Upper lobe of left lung (tissue), 4 donors: Measurements from ENCODE around the gene TM4SF1.

Experiments
- CTCF ChIP-seq, 6 experiments: fragments of 450-650 bp in 4 of 6; fragments of 200-600 bp in 2 of 6; sonication (generic) in 2 of 6; IDR thresholded peaks; one replicate each; pipeline ENCODE4 v1.5.1; 2016 to 2019; ENCODE audit warnings: antibody characterized with exemption in 6 of 6
- EP300 ChIP-seq, 4 donors: sonication (generic); formaldehyde crosslinking; IDR thresholded peaks; one replicate each; pipeline ENCODE4 v1.5.1; 2017; ENCODE audit warnings: antibody characterized with exemption in 4 of 4, control low read depth in 2 of 4
- POLR2A ChIP-seq, 4 donors: fragments of 450-650 bp; IDR thresholded peaks; one replicate each; pipeline ENCODE4 v1.5.1; 2016 to 2017; ENCODE audit warnings: antibody characterized with exemption in 4 of 4, mild to moderate bottlenecking in 2 of 4
- POLR2AphosphoS5 ChIP-seq, 2 donors: sonication (generic); formaldehyde crosslinking; IDR thresholded peaks; one replicate each; pipeline ENCODE4 v1.5.1; 2017; ENCODE audit warnings: antibody characterized with exemption in 2 of 2

DNA sequence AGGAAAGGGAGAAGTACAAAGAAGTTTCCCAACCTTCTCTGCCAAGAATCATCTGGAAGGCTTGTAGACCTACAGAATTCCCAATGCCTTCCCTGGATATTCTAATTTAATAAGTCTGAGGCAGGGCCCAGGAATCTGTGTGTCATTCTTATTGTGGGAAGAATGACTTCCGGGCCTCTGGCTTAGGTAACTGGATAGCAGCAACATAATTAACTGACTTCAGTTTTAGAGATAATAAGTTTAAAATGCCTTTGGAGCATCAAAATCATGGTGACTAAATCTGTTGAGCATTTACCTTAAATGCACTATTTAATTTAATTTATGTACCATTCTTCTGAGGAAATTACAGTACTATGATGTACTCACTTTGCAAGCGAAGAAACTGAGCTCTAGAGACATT, 44.3 kb upstream of the TM4SF1 start:
- TF ChIP-seq POLR2AphosphoS5 (IDR thresholded peaks at IDR 0.05) (no peak), POLR2A (IDR thresholded peaks at IDR 0.05) (no peak), CTCF (IDR thresholded peaks at IDR 0.05) (no peak), EP300 (IDR thresholded peaks at IDR 0.05) (no peak)
